Mucosa of stomach (tissue), 1 donor: ENCODE results near the gene AMBP.

Experiments used
- H3K27me3 ChIP-seq: one replicate; pipeline ENCODE4 v1.7.0; 2013; ENCODE audit warnings: mild to moderate bottlenecking, low read length; ENCODE audit not compliant: control insufficient read depth, insufficient read depth
- H3K36me3 ChIP-seq: one replicate; pipeline ENCODE4 v1.7.0; 2013; ENCODE audit warnings: low read length; ENCODE audit not compliant: control insufficient read depth, insufficient read depth
- H3K4me1 ChIP-seq: one replicate; pipeline ENCODE4 v1.7.0; 2013; ENCODE audit warnings: mild to moderate bottlenecking, low read length; ENCODE audit not compliant: control insufficient read depth, insufficient read depth
- H3K4me3 ChIP-seq: one replicate; pipeline ENCODE4 v1.7.0; 2013; ENCODE audit warnings: low read length
- H3K9ac ChIP-seq: one replicate; pipeline ENCODE4 v1.7.0; 2013; ENCODE audit warnings: mild to moderate bottlenecking, low read length, moderate library complexity
- H3K9me3 ChIP-seq: one replicate; pipeline ENCODE4 v1.7.0; 2013; ENCODE audit warnings: mild to moderate bottlenecking, low read length, moderate library complexity; ENCODE audit not compliant: control insufficient read depth
- donor health status: Pancreatic carcinoma.

Gene AMBP

GRCh38 chr9:114096041-114096511 lies 18.0 kb upstream of the AMBP start:
- Histone ChIP-seq H3K9me3 (no peaks in the 10 kb centered on the region), H3K9ac (no peak overlapping the region), H3K4me1 (peaks cover 16% of the 10 kb centered on the region), H3K4me3 (no peak overlapping the region), H3K27me3 (no peaks in the 10 kb centered on the region), H3K36me3 (peaks cover 4% of the 10 kb centered on the region)

GRCh38 chr9:114094971-114095370 lies 16.9 kb upstream of the AMBP start:
- no peaks in the 10 kb centered on the region for H3K9me3 ChIP-seq
- peaks cover 4% of the 10 kb centered on the region for H3K36me3 ChIP-seq
- peaks cover 16% of the 10 kb centered on the region for H3K4me1 ChIP-seq
- no peak overlapping the region for H3K9ac ChIP-seq
- H3K27me3 ChIP-seq, result no peaks in the 10 kb centered on the region
- H3K4me3 ChIP-seq, result no peak overlapping the region

GRCh38 chr9:114093761-114094505 lies 15.8 kb upstream of the AMBP start:
- Histone ChIP-seq H3K9ac (no peak overlapping the region), H3K4me1 (peaks cover 11% of the 10 kb centered on the region), H3K36me3 (peaks cover 4% of the 10 kb centered on the region), H3K4me3 (no peak overlapping the region), H3K9me3 (no peaks in the 10 kb centered on the region), H3K27me3 (no peaks in the 10 kb centered on the region)

- Histone ChIP-seq H3K9ac (no peak overlapping the region), H3K4me1 (peaks cover 9% of the 10 kb centered on the region), H3K36me3 (peaks cover 4% of the 10 kb centered on the region), H3K27me3 (no peaks in the 10 kb centered on the region), H3K9me3 (no peaks in the 10 kb centered on the region), H3K4me3 (no peak overlapping the region)
Measured at GRCh38 chr9:114093031-114093471, 15.0 kb upstream of the AMBP start.

GRCh38 chr9:114092336-114092735 lies 14.2 kb upstream of the AMBP start:
- H3K4me3 ChIP-seq, result no peak overlapping the region
- H3K36me3 ChIP-seq, result peaks cover 4% of the 10 kb centered on the region
- no peak overlapping the region for H3K9ac ChIP-seq
- no peaks in the 10 kb centered on the region for H3K9me3 ChIP-seq
- peaks cover 3% of the 10 kb centered on the region for H3K4me1 ChIP-seq
- H3K27me3 ChIP-seq, result no peaks in the 10 kb centered on the region

- Histone ChIP-seq H3K27me3 (no peaks in the 10 kb centered on the region), H3K9me3 (no peaks in the 10 kb centered on the region), H3K4me1 (no peaks in the 10 kb centered on the region), H3K4me3 (no peak overlapping the region), H3K36me3 (peaks cover 4% of the 10 kb centered on the region), H3K9ac (no peak overlapping the region)
Measured at GRCh38 chr9:114091711-114092110, 13.6 kb upstream of the AMBP start.

- H3K27me3 ChIP-seq, result no peaks in the 10 kb centered on the region
- H3K4me1 ChIP-seq, result no peaks in the 10 kb centered on the region
- H3K9me3 ChIP-seq, result no peaks in the 10 kb centered on the region
- H3K4me3 ChIP-seq, result no peak overlapping the region
- H3K9ac ChIP-seq, result no peak overlapping the region
- peaks cover 4% of the 10 kb centered on the region for H3K36me3 ChIP-seq
Measured at GRCh38 chr9:114090798-114091197, 12.7 kb upstream of the AMBP start.

- Histone ChIP-seq H3K9me3 (no peaks in the 10 kb centered on the region), H3K4me3 (no peak overlapping the region), H3K27me3 (no peaks in the 10 kb centered on the region), H3K9ac (no peak overlapping the region), H3K36me3 (peaks cover 4% of the 10 kb centered on the region), H3K4me1 (no peaks in the 10 kb centered on the region)
Measured at GRCh38 chr9:114089206-114089840, 11.2 kb upstream of the AMBP start.

GRCh38 chr9:114088571-114089170 lies 10.6 kb upstream of the AMBP start:
- Histone ChIP-seq H3K9me3 (no peaks in the 10 kb centered on the region), H3K4me1 (no peaks in the 10 kb centered on the region), H3K4me3 (no peak overlapping the region), H3K27me3 (no peaks in the 10 kb centered on the region), H3K9ac (no peak overlapping the region), H3K36me3 (peaks cover 4% of the 10 kb centered on the region)

- no peak overlapping the region for H3K9ac ChIP-seq
- H3K4me3 ChIP-seq, result no peak overlapping the region
- H3K36me3 ChIP-seq, result no peaks in the 10 kb centered on the region
- no peaks in the 10 kb centered on the region for H3K27me3 ChIP-seq
- no peaks in the 10 kb centered on the region for H3K9me3 ChIP-seq
- H3K4me1 ChIP-seq, result peaks cover 1% of the 10 kb centered on the region
Measured at GRCh38 chr9:114087721-114088120, 9.6 kb upstream of the AMBP start.

GRCh38 chr9:114086607-114087006 lies 8.5 kb upstream of the AMBP start:
- H3K27me3 ChIP-seq, result no peaks in the 10 kb centered on the region
- no peaks in the 10 kb centered on the region for H3K9me3 ChIP-seq
- peaks cover 12% of the 10 kb centered on the region for H3K4me1 ChIP-seq
- H3K9ac ChIP-seq, result no peak overlapping the region
- H3K4me3 ChIP-seq, result no peak overlapping the region
- no peaks in the 10 kb centered on the region for H3K36me3 ChIP-seq

GRCh38 chr9:114086009-114086408 lies 7.9 kb upstream of the AMBP start:
- Histone ChIP-seq H3K9me3 (no peaks in the 10 kb centered on the region), H3K36me3 (no peaks in the 10 kb centered on the region), H3K4me3 (no peak overlapping the region), H3K4me1 (peaks cover 18% of the 10 kb centered on the region), H3K27me3 (no peaks in the 10 kb centered on the region), H3K9ac (no peak overlapping the region)
